HG03378 (cell line): ENCODE measurements around the gene TRHDE.

ENCODE experiments used
- ATAC-seq: cut with Tn5 transposase; IDR thresholded peaks from one replicate; pipeline ENCODE4 v1.9.1; 2021; ENCODE audit warnings: mild to moderate bottlenecking, moderate library complexity; ENCODE audit not compliant: unreplicated experiment

The TRHDE gene

DNA sequence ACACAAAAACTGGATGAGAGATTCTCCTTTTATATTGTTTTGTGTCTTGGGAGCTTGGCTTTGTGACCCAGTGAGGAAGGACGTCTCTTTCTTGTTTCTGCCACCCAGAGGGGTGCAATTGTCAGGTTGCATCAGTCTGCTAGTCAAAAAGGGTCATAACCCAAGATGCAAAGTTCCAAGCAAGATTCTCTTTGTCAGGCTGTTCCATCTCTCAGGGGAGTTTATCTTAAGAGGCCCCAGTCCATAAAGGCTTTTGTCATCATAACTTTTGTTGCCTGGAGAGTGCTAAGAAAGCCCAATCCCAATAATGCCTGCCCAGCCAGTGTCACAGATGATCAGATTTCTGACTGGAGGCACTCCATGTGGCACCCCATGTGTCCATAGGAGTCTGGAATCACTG is 444.9 kb downstream of the TRHDE start:
- ATAC-seq: no peak
